GM12874 (cell line): Measurements from ENCODE around the gene EIF4G3.

Experiments
- CTCF ChIP-seq: IDR thresholded peaks from 2 replicates; pipeline ENCODE4 v1.5.1; 2011; ENCODE audit warnings: low read depth, mild to moderate bottlenecking, control low read depth, low read length, moderate library complexity; ENCODE audit not compliant: insufficient read depth

Gene EIF4G3

GRCh38 chr1:21106709-21107108 lies 70.0 kb downstream of the EIF4G3 start:
- no peak for TF ChIP-seq CTCF

- TF ChIP-seq CTCF, result no peak
Observed at GRCh38 chr1:21106238-21106637, 70.5 kb downstream of the EIF4G3 start.

- TF ChIP-seq CTCF, result no peak
Observed at GRCh38 chr1:21105807-21106206, 70.9 kb downstream of the EIF4G3 start.

- TF ChIP-seq CTCF, result no peak
Observed at GRCh38 chr1:21104683-21105082, 72.0 kb downstream of the EIF4G3 start.

GRCh38 chr1:21100481-21100921 lies 76.2 kb downstream of the EIF4G3 start:
- TF ChIP-seq CTCF, result no peak

- TF ChIP-seq CTCF, result no peak
Observed at GRCh38 chr1:21099869-21100131, 76.9 kb downstream of the EIF4G3 start.

GRCh38 chr1:21099034-21099868 lies 77.4 kb downstream of the EIF4G3 start:
- no peak for TF ChIP-seq CTCF
